ENCODE data around the gene FTSJ3. TPM values are rescaled to one million over a fixed set of nuclear protein-coding genes. Genes with fewer than 3 reads are reported as not detected.

FTSJ3 gene
- total and polyA plus RNA-seq, 2 of the 13 experiments (the other 11 are each of a cell fraction or from before 2014, with no cell fraction given) = 26.0 to 64.2 TPM

DNA sequence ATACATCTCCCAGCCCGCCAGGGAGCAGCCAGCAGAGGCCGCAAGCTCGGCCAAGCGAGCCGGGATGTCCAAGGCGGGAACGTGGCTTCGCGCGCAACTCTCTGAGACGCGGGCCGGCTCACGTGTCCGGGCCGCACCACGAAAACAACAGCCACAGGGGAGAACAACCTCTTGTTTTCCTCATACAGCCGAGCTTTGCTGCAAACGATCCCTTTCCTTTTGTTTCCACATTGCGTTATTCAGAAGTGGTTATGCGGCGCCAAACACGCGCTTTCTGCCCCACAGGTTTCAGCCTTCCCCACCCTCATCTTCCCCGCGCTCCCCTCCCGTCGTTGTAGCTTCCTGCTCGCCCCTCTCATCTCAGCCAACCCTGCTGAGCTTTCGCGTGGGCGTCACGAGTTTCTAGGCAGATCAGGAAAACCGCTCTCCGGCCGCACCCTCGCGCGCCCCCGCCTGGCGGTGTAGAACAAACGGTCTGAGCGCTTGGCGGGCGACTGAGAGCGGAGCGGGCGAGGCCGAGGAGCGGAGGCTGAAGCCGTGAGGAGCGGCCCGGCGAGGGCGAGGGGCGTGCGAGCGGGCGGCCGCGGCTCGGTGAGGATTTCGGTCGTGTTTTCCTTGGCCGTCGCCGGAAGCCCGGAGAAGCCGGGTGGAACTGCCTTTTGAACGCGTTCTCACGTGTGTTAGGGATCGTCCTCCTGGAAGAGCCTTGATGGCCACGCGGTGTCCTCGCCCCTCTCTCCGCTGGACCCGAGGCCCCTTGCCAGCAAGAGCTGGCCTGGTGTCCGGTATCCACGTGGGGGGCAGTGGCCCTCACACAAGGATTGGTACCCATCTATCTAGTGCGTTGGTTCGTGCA lies 21.6 kb upstream of the FTSJ3 start (continued):
- TF ChIP-seq KMT2A (CRISPR knock-in tag; IDR thresholded peaks at IDR 0.05) = no peak
- TF ChIP-seq HOMEZ (CRISPR knock-in tag; IDR thresholded peaks at IDR 0.05; ENCODE audit: low read depth) = no peak
- TF ChIP-seq, protein P1, sequence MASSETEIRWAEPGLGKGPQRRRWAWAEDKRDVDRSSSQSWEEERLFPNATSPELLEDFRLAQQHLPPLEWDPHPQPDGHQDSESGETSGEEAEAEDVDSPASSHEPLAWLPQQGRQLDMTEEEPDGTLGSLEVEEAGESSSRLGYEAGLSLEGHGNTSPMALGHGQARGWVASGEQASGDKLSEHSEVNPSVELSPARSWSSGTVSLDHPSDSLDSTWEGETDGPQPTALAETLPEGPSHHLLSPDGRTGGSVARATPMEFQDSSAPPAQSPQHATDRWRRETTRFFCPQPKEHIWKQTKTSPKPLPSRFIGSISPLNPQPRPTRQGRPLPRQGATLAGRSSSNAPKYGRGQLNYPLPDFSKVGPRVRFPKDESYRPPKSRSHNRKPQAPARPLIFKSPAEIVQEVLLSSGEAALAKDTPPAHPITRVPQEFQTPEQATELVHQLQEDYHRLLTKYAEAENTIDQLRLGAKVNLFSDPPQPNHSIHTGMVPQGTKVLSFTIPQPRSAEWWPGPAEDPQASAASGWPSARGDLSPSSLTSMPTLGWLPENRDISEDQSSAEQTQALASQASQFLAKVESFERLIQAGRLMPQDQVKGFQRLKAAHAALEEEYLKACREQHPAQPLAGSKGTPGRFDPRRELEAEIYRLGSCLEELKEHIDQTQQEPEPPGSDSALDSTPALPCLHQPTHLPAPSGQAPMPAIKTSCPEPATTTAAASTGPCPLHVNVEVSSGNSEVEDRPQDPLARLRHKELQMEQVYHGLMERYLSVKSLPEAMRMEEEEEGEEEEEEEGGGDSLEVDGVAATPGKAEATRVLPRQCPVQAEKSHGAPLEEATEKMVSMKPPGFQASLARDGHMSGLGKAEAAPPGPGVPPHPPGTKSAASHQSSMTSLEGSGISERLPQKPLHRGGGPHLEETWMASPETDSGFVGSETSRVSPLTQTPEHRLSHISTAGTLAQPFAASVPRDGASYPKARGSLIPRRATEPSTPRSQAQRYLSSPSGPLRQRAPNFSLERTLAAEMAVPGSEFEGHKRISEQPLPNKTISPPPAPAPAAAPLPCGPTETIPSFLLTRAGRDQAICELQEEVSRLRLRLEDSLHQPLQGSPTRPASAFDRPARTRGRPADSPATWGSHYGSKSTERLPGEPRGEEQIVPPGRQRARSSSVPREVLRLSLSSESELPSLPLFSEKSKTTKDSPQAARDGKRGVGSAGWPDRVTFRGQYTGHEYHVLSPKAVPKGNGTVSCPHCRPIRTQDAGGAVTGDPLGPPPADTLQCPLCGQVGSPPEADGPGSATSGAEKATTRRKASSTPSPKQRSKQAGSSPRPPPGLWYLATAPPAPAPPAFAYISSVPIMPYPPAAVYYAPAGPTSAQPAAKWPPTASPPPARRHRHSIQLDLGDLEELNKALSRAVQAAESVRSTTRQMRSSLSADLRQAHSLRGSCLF (CRISPR knock-in tag; IDR thresholded peaks at IDR 0.05; ENCODE audit: borderline replicate concordance) = no peak
- TF ChIP-seq ZBTB38 (CRISPR knock-in tag; IDR thresholded peaks at IDR 0.05) = peak; percentile 91; the same call in 1 of the 2 replicates
- no peak for TF ChIP-seq ZFAT (CRISPR knock-in tag; conservative IDR thresholded peaks at IDR 0.05)
- TF ChIP-seq ATF7-NPFF (CRISPR knock-in tag; IDR thresholded peaks at IDR 0.05; ENCODE audit: low read depth) = peak; percentile 49
- TF ChIP-seq TFDP2 (CRISPR knock-in tag; IDR thresholded peaks at IDR 0.05) = peak; percentile 69
- TF ChIP-seq, protein P2, sequence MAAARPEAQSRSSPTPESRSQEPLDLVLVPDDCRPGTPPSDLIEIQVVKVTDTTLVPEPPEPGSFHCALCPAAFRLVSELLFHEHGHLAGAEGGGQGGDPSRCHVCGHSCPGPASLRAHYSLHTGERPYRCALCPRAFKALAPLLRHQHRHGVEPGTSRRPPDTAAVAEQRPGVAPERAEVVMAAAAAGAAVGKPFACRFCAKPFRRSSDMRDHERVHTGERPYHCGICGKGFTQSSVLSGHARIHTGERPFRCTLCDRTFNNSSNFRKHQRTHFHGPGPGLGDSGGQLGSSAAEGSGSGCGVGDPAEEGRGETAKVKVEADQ (CRISPR knock-in tag; IDR thresholded peaks at IDR 0.05; ENCODE audit: borderline replicate concordance) = no peak; the same call in 1 of the 2 replicates
- TF ChIP-seq TAF15 (IDR thresholded peaks at IDR 0.05; ENCODE audit: low read depth, low read length, poor library complexity, severe bottlenecking) = peak; percentile 58
- TF ChIP-seq, protein P3, sequence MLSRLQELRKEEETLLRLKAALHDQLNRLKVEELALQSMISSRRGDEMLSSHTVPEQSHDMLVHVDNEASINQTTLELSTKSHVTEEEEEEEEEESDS (CRISPR knock-in tag; IDR thresholded peaks at IDR 0.05; ENCODE audit: borderline replicate concordance) = no peak
- peak; percentile 30; the same call in 1 of the 2 replicates for TF ChIP-seq KDM5B (CRISPR knock-in tag; IDR thresholded peaks at IDR 0.05; ENCODE audit: borderline replicate concordance)
- TF ChIP-seq, protein P4, sequence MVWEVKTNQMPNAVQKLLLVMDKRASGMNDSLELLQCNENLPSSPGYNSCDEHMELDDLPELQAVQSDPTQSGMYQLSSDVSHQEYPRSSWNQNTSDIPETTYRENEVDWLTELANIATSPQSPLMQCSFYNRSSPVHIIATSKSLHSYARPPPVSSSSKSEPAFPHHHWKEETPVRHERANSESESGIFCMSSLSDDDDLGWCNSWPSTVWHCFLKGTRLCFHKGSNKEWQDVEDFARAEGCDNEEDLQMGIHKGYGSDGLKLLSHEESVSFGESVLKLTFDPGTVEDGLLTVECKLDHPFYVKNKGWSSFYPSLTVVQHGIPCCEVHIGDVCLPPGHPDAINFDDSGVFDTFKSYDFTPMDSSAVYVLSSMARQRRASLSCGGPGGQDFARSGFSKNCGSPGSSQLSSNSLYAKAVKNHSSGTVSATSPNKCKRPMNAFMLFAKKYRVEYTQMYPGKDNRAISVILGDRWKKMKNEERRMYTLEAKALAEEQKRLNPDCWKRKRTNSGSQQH (CRISPR knock-in tag; IDR thresholded peaks at IDR 0.05; ENCODE audit: low read depth) = no peak
- TF ChIP-seq, protein P5, sequence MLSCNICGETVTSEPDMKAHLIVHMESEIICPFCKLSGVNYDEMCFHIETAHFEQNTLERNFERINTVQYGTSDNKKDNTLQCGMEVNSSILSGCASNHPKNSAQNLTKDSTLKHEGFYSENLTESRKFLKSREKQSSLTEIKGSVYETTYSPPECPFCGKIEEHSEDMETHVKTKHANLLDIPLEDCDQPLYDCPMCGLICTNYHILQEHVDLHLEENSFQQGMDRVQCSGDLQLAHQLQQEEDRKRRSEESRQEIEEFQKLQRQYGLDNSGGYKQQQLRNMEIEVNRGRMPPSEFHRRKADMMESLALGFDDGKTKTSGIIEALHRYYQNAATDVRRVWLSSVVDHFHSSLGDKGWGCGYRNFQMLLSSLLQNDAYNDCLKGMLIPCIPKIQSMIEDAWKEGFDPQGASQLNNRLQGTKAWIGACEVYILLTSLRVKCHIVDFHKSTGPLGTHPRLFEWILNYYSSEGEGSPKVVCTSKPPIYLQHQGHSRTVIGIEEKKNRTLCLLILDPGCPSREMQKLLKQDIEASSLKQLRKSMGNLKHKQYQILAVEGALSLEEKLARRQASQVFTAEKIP (CRISPR knock-in tag; IDR thresholded peaks at IDR 0.05; ENCODE audit: borderline replicate concordance) = no peak

Measured in HepG2 (cell line).